GM19438 (cell line): Measurements from ENCODE around the gene DENND4C.
"Not testable (repeated sequence)": the region's sequence is repeated elsewhere in the genome, so short reads cannot be mapped to it uniquely, and the experiment has no call there.

Source experiments
- ATAC-seq: cut with Tn5 transposase; IDR thresholded peaks from one replicate; pipeline ENCODE4 v1.9.1; 2021; ENCODE audit warnings: low read depth; ENCODE audit not compliant: unreplicated experiment

DENND4C gene

DNA sequence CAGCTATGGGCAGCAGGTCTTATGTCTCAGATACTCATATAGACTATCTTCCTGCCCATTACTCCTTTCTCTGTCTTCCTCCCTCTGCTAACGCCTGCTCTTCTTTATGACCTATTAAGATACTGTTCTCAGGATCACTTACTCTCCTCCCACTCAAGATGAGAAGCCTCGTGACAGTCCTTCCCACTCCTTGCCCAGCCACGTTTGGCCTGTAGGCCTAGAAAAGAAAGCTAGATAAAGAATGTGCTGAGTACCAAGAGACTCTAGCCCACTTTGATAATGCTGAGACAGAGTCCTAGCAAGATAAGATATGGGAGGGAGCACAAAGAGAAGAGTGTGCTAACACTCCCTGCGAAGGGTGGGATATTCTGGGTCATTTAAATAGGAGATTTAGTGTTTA, 6.8 kb upstream of the DENND4C start:
- ATAC-seq, result no peak

DNA sequence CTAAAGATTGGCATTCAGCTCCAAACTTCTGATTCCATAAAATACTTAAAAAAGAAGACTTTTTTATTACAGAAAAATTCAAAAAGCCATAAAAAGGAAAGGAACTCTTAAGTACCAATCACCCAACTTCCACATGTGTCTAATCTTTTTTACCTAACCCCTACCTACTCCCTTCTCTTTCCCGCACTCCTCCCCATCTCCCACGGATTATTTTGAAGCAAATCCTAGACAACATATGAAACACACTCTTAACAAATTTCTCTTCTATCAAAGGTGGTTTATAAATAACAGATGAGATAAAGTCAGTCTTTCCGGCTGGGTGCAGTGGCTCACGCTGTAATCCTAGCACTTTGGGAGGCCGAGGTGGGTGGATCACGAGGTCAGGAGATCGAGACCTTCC, 5.9 kb upstream of the DENND4C start:
- ATAC-seq, result no peak

DNA sequence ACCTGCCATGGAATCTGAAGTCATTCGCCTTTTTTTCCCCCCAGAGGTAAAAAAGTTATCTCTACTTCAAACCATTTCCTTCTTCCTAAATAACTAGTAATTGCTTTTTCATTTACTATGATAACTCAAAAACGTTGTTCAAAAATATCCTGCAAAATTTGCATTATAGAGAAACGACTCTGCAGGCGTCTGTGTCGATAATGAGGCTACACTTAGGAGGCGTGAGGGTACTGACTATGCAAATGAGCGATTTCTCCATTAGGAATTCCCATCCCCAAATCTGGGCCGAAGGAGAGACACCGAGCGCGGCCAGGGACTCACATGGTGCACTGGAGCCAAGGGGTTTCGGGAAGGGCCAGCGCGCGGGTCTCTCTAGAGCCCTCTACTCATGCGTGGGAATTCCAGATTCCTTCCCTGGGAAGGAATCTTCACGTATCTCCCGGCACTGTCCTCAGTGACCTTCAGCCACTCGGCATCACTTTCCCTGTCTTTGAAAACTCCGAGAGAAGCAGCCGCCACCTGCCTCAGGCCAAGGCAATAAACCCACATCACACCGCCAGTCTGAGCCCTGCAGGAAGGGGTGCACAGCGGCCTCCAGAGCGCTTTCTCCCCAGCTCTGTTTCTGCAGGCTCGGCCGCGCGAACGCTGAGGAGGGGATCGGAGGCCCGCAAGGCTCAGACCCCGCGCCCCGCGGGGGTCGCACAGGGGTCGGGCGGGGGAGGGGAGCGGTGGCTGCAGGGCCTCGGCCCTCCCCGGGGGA, 718 bp upstream of the DENND4C start:
- ATAC-seq, result peak; percentile 58

DNA sequence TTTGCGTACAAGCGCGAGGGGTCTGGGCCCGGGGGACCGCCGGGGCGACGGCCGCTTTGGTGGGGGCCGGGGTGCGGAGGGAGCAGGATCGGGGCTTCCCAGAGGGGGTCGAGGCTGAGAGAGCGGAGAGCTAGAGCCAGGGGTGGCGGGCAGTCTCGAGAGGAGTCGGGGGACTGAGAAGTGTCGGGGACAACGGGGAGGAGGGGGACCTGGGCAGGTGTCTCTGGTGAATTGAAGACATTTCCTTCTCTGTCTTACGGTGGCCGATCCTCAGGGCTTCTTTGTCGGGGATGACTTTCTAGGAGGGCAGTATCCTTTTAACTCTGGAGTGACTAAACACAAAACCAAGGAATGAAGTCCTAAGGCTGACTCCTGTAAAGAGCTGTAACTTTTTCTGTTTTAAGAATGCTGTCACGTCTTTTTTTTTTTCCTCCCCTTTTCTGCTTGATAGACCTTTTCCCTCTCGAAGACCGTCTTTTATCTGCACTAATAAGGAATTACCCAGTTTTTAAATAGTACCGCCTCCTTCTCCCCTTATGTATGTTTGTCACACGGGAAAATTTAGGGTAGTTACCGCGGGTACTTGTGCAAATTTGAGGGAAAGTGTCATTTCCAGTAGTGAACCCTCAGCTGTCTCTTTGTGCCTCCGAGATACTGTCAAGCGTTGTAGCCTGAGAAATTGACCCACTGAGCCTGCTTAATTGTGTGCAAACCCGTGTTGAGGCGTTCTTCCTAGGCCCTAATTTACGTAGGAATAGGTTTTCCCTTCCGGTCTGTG, 822 bp downstream of the DENND4C start:
- peak; percentile 0 for ATAC-seq

DNA sequence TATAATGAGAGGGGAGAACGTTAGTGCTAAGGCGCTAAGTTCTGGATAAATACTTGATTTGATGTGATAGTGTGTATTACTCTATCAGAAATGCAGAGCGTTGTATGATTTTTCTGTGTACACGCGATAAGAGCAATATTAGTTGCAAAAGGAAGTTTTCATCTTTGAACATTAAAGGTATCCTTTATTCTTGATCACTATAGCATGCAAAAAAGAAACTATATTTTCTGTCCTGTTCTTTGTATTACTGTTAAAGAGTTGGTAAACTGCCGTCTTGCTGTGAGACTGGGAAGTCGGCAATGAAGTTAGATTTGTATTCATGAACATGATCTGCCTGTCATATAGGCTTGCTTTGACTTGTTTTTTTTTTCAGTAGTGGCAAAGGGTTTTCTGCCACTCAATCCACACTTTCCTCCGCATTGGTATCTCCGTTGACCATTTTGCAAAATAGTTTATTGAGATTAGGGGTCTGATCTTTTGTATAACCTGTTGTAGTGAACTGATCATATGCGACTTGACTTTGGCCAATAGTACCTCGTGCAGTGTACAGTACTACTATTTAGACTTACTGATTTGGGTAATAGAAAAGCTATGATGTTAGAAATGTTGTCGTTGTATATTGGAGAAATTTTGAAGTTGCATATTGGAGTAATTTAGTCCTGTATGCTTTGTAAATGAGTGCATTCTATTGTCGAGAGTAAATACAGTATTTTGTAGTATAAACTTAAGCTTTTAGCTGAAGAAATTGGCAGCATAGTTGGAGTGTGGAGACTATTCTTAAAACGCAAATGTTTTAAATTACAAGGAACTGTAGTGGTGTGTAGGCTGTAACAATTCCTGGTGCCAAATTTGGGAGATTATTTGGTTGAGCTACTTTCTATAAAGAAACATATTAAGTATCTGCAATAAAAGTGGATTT, 1.7 kb downstream of the DENND4C start:
- ATAC-seq, result no peak

DNA sequence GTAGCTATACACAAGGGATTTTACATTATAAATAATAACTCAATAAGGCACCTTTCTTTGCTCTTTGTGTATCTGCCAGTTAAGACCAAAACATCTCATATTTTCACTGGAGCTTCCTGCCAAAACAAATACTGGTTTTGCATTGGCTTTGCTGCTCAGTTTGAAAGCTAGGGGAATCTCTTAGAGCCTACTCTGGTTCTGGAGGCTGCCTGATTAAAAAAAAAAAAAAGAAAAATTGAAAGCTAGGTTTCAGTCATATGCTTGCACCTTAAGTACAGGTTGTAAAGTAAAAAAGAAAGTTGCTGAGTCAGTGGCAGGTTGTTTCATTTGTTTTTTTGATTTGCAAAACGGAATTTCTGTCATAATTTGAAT, 2.3 kb downstream of the DENND4C start:
- no peak for ATAC-seq

DNA sequence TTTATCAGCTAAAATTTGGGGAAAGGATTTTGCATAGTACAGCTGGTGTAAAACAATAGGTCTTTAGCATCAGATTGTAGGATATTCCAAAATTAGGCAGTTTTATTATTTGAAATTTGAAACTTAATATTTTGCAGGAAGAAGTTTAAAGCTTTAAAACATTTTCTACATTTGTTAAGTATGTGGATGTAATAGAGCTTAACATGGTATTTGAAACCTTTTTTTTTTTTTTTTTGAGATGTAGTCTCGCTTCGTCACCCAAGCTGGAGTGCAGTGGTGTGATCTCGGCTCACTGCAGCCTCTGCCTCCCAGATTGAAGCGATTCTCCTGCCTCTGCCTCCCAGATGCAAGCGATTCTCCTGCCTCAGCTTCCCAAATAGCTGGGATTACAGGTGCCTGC, 2.9 kb downstream of the DENND4C start:
- ATAC-seq, result no peak

DNA sequence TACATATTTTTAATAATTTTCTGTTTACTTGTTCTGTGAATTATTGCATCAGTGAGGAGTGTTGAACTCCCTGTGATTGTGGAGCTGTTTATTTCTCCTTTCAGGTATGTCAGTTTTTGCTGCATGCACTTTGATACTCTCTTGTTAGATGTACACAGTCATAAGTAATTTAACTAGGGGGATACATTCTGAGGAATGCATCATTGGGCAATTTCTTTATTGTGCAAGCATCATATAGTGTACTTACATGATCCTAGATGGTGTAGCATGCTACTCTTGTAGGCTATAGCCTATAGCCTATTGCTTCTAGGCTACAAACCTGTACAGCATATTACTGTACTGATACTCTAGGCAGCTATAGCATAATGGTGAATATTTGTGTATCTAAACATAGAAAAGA, 9.5 kb downstream of the DENND4C start:
- ATAC-seq, result no peak

DNA sequence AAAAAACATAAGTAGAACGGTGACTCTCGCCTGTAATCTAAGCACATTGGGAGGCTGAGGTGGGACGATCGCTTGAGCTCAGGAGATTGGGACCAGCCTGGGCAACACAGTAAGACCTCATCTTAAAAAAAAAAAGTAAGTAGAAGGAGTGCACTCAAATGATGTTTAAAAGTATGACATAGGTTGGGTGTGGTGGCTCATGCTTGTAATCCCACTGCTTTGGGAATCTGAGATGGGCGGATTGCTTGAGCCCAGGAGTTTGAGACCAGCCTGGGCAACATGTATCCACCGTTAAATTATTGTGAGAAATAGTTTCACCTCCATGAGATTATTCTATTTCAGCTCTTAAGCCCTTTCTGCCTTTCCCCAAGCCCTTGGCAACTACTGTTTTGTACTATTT, 11.2 kb downstream of the DENND4C start:
- ATAC-seq, result no peak

DNA sequence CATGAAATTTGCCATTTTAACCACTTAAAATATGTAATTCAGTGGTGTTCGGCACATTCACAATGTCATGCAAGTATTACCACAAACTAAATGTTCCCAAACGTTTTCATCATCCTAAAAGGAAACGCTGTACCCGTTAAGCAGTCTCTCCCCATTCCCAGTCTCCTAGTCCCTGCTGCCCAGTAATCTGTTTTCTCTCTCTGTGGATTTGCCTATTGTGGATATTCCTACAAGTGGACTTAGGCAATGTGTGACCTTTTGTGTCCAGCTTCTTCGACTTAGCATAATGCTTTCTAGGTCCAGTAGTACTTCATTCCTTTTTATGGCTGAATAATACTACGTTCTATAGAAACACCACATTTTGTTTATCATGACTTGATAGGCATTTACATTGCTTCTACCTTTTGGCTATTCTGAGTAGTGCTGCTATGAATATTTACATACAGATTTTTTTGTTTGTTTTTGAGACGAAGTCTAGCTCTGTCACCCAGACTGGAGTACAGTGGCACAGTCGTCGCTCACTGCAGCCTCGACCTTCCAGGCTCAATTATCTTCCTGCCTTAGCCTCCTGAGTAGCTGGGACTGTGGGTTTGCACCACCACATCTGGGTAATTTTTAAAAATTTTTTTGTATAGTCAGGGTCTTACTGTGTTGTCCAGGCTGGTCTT, 13.0 kb downstream of the DENND4C start:
- ATAC-seq, result no peak

DNA sequence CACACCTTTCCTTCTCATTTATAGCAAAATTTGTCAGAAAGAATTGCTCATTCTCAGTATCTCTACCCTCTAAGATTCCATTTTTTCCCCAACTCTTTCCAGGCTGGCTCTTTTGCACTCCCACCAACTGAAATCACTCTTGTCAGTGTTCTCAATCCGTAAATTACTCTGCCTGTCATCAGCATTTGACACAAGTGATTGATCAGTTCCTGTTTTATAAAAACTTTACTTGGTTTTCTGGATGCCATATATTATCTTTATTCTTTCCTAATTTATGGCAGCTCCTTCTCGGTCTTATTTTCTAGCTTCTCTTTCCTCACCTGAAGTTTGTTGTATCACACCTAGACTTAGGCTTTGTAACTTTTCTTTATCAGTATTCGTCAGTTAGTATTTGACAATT, 16.4 kb downstream of the DENND4C start:
- ATAC-seq, result no peak

DNA sequence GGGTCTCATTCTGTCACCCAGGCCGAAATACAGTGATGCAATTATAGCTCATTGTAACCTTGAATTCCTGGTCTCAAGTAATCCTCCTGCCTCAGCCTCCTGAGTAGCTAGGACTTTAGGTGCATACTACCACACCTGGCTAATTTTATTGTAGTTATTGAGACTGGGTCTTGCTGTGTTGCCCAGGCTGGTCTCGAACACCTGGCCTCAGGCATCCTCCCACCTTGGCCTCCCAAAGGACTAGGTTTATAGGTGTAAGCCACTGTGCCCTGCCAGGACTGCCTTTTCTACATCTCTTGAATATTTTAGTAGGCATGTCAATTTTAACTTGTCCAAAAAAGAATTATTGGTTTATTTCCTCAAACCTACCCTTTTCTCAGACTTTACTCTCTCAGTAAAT, 16.9 kb downstream of the DENND4C start:
- ATAC-seq, result no peak

DNA sequence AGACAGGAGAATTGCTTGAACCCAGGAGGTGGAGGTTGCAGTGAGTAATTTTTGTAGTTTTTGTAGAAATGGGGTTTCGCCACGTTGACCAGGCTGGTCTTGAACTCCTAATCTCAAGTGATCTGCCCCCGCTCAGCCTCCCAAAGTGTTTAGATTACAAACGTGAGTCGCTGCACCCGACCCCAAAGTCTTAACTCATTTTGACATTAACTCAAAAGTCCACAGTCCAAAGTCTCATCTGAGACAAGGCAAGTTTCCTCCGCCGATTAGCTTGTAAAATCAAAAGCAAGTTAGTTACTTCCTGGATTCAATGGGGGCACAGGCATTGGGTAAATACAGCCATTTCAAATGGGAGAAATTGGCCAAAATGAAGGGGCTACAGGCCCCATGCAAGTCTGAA, 19.9 kb downstream of the DENND4C start:
- not testable (repeated sequence) for ATAC-seq

DNA sequence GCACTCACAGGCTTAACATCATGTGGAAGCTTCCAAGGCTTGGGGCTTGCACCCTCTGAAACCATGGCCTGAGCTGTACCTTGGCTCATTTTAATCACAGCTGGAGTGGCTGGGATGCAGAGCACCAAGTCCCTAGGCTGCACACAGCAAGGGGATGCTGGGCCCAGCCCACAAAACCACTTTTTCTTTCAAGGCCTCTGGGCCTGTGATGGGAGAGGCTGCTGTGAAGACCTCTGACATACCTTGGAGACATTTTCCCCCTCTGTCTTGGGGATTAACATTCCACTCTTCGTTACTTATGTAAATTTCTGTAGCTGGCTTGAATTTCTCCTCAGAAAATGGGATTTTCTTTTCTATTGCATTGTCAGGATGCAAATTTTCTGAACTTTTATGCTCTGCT, 20.7 kb downstream of the DENND4C start:
- ATAC-seq, result not testable (repeated sequence)

DNA sequence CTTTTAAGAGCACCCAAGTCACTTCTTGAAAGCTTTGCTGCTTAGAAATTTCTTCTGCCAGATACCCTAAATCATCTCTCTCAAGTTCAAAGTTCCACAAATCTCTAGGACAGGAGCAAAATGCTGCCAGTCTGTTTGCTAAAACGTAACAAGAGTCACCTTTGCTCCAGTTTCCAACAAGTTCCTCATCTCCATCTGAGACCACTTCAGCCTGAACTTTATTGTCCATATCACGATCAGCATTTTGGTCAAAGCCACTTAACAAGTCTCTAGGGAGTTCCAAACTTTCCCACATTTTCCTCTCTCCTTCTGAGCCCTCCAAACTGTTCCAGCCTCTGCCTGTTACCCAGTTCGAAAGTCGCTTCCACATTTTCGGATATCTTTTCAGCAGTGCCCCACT, 21.1 kb downstream of the DENND4C start:
- ATAC-seq, result not testable (repeated sequence)

DNA sequence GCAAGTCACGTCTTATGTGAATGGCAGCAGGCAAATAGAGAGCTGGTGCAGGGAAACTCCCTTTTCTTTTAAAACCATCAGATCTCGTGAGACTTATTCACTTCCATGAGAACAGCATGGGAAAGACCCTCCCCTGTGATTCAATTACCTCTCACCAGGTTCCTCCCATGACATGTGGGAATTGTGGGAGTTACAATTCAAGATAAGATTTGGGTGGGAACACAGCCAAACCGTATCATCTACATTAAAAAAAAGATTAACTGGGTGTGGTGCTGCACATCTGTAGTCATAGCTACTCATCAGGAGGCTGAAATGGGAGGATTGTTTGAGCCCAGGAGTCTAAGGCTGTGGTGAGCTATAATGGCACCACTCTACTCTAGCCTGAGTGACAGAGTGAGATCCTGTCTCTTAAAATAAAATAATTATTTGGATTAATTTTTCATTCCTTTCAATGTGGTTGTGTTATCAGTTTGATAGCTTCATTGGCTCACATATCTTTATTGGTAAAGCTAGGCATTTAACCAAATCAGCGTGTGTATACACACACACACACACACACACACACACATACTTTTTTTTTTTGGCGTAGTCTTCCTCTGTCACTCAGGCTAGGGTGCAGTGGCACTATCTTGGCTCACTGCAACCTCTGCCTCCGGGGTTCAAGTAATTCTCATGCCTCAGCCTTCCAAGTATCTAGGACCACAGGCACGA, 21.8 kb downstream of the DENND4C start:
- ATAC-seq, result no peak

DNA sequence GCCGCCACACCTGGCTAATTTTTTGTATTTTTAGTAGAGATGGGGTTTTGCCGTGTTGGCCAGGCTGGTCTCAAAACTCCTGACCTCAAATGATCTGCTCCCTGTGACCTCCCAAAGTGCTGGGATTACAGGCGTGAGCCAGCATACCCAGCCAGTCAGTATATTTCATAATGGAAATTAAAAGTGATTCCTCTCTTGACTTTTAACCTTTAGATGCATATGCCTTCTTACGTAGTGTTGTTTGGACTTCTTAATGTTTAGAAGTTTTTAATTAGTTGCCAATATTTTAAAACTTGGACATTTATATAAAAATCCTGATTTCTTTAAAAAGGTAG, 22.4 kb downstream of the DENND4C start:
- ATAC-seq, result no peak

DNA sequence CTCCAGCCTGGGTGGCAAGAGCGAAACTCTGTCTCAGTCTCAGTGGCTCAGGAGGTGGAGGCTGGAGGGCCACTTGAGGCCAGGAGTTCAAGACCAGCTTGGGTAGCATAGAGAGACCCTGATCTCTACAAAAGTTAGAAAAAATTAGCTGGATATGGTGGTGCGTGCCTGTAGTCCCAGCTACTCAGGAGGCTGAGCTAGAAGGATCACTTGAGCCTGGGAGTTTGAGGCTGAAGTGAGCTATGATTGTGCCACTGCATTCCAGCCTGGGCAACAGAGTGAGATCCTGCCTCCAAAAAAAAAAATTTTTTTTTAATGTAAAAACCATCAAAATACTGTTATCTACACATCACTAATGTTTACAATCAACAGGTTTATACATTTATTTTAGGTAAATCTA, 24.6 kb downstream of the DENND4C start:
- ATAC-seq, result no peak

DNA sequence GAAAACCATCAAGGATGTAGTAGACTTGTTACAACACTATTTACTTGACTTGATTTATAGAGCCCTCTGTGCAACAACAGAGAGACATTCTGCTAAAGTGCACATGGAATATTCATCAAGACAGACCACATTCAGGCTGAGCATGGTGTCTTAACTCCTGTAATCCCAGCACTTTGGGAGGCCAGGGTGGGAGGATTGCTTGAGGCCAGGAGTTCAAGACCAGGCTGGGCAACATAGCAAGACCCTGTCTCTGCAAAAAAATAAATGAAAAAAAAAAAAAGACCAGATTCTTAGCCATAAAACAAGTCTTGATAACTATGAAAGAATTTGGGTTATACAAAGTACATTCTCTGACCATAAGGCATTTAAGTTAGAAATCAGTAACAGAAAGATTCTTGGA, 25.3 kb downstream of the DENND4C start:
- ATAC-seq, result no peak

DNA sequence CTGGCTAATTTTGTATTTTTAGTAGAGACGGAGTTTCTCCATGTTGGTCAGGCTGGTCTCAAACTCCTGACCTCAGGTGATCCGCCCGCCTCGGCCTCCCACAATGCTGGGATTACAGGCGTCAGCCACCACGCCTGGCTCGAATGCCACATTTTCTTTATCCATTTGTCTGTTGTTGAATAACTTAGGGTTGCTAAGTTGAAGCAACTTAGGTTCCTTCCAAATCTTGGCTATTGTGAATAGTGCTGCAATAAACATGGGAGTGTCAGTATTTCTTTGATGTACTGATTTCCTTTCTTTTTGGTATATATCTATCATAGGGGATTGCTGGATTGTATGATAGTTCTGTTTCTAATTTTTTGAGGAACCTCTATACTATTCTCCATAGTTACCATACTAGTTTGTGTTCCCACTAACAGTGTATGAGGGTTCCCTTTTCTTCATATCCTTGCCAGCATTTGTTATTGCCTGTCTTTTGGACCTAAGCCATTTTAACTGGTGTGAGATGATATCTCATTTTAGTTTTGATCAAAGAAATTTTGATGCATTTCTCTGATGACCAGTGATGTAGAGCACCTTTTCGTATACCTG, 29.3 kb downstream of the DENND4C start:
- ATAC-seq, result not testable (repeated sequence)
